OCI-LY3 (cell line): ENCODE data around the gene HRAS.

Source experiments
- H2AFZ ChIP-seq: fragments of 200-600, 300-600 bp; shearing (Covaris generic); 2 replicates; pipeline ENCODE4 v1.6.0; 2014; ENCODE audit warnings: antibody characterized with exemption, low read depth, low read length
- H3K27ac ChIP-seq: fragments of 200-600, 300-600 bp; sonication (generic); 2 replicates; pipeline ENCODE4 v1.5.1; 2014; ENCODE audit warnings: mild to moderate bottlenecking, low read length, moderate library complexity, mixed read lengths
- H3K27me3 ChIP-seq: fragments of 200-600, 300-600 bp; sonication (generic); 2 replicates; pipeline ENCODE4 v1.6.1; 2014; ENCODE audit warnings: low read depth, low read length, mixed read lengths
- H3K36me3 ChIP-seq: fragments of 200-600, 300-600 bp; sonication (generic); replicated peaks from 2 replicates; pipeline ENCODE3; 2014; ENCODE audit warnings: low read depth, low read length, mixed read lengths
- H3K4me1 ChIP-seq: fragments of 300-600, 200-600 bp; sonication (generic); 2 replicates; pipeline ENCODE4 v1.6.1; 2014; ENCODE audit warnings: low read length, mixed read lengths
- H3K4me2 ChIP-seq: fragments of 200-600, 300-600 bp; sonication (generic); 2 replicates; pipeline ENCODE4 v1.6.1; 2014; ENCODE audit warnings: low read length, mixed read lengths
- H3K4me3 ChIP-seq: fragments of 300-600, 200-600 bp; sonication (generic); 2 replicates; pipeline ENCODE4 v1.5.1; 2014; ENCODE audit warnings: antibody characterized with exemption, mild to moderate bottlenecking, low read length, moderate library complexity
- H3K79me2 ChIP-seq: fragments of 300-600, 200-600 bp; shearing (Covaris generic); 2 replicates; pipeline ENCODE4 v1.6.1; 2014; ENCODE audit warnings: mild to moderate bottlenecking, low read length, mixed read lengths
- H3K9ac ChIP-seq: fragments of 300-600, 200-600 bp; shearing (Covaris generic); 2 replicates; pipeline ENCODE4 v1.6.0; 2014; ENCODE audit warnings: mild to moderate bottlenecking, low read length, moderate library complexity
- H3K9me3 ChIP-seq: fragments of 200-600, 300-600 bp; shearing (Covaris generic); 2 replicates; pipeline ENCODE4 v1.6.1; 2014; ENCODE audit warnings: low read length, mixed read lengths; ENCODE audit not compliant: insufficient read depth
- H4K20me1 ChIP-seq: fragments of 200-600, 300-600 bp; sonication (generic); 2 replicates; pipeline ENCODE4 v1.6.1; 2016; ENCODE audit warnings: low read length, mixed read lengths; ENCODE audit not compliant: insufficient read depth
- CTCF ChIP-seq: fragments of 200-600, 300-600 bp; sonication (generic); IDR thresholded peaks from 2 replicates; pipeline ENCODE4 v1.5.1; 2014; ENCODE audit warnings: antibody characterized with exemption, low read length, low read depth
- EZH2phosphoT487 ChIP-seq: fragments of 200-600 bp; shearing (Covaris generic); IDR thresholded peaks from 2 replicates; pipeline ENCODE4 v1.6.1; 2018; ENCODE audit warnings: antibody characterized with exemption, mixed run types, low read depth

The HRAS gene

GRCh38 chr11:558503-558902 lies 23.1 kb upstream of the HRAS start:
- no peaks in the 10 kb centered on the region for H3K36me3 ChIP-seq
- TF ChIP-seq CTCF (no peak), EZH2phosphoT487 (no peak)
- no peaks in the 10 kb centered on the region for H3K27me3 ChIP-seq
- H3K4me1 ChIP-seq, result peaks cover 23% of the 10 kb centered on the region
- H3K79me2 ChIP-seq, result peaks cover 7% of the 10 kb centered on the region; the same call in 1 of the 2 replicates
- H3K9ac ChIP-seq, result no peak overlapping the region
- H2AFZ ChIP-seq, result no peak overlapping the region
- H3K4me2 ChIP-seq, result no peak overlapping the region
- H3K9me3 ChIP-seq, result no peaks in the 10 kb centered on the region
- H3K27ac ChIP-seq, result no peak overlapping the region
- peaks cover 6% of the 10 kb centered on the region for H4K20me1 ChIP-seq
- no peak overlapping the region for H3K4me3 ChIP-seq

GRCh38 chr11:557328-558132 lies 22.2 kb upstream of the HRAS start:
- Histone ChIP-seq H3K27me3 (no peaks in the 10 kb centered on the region), H3K9ac (no peak overlapping the region), H3K79me2 (peaks cover 7% of the 10 kb centered on the region; the same call in 1 of the 2 replicates), H3K27ac (no peak overlapping the region), H2AFZ (no peak overlapping the region), H3K4me3 (no peak overlapping the region), H3K4me1 (peaks cover 23% of the 10 kb centered on the region), H3K36me3 (no peaks in the 10 kb centered on the region), H3K9me3 (no peaks in the 10 kb centered on the region), H3K4me2 (no peak overlapping the region), H4K20me1 (peaks cover 4% of the 10 kb centered on the region; the same call in 1 of the 2 replicates)
- TF ChIP-seq EZH2phosphoT487 (no peak), CTCF (no peak)

GRCh38 chr11:556662-557256 lies 21.4 kb upstream of the HRAS start:
- H3K27ac ChIP-seq, result no peak overlapping the region
- H4K20me1 ChIP-seq, result peaks cover 2% of the 10 kb centered on the region; the same call in 1 of the 2 replicates
- no peaks in the 10 kb centered on the region for H3K9me3 ChIP-seq
- no peak overlapping the region for H2AFZ ChIP-seq
- no peak overlapping the region for H3K4me3 ChIP-seq
- H3K9ac ChIP-seq, result no peak overlapping the region
- no peaks in the 10 kb centered on the region for H3K27me3 ChIP-seq
- H3K4me1 ChIP-seq, result peaks cover 20% of the 10 kb centered on the region
- H3K79me2 ChIP-seq, result peaks cover 4% of the 10 kb centered on the region; the same call in 1 of the 2 replicates
- no peaks in the 10 kb centered on the region for H3K36me3 ChIP-seq
- no peak overlapping the region for H3K4me2 ChIP-seq
- TF ChIP-seq CTCF, result no peak
- no peak for TF ChIP-seq EZH2phosphoT487
